Nephron progenitor cell (in vitro differentiated cells): ENCODE results near the gene ZHX3.

Experiments used
- DNase-seq: peaks from one replicate; pipeline ENCODE4 v3.0.0; 2021
- H3K27ac Mint-ChIP-seq: 2 replicates; pipeline ENCODE4 v1.8.0; 2021; ENCODE audit warnings: mild to moderate bottlenecking, moderate library complexity, mixed read lengths
- H3K27me3 Mint-ChIP-seq: 2 replicates; pipeline ENCODE4 v1.8.0; 2021; ENCODE audit warnings: mild to moderate bottlenecking, low read depth, mixed read lengths; ENCODE audit not compliant: poor library complexity
- H3K36me3 Mint-ChIP-seq: 2 replicates; pipeline ENCODE4 v1.8.0; 2021; ENCODE audit warnings: low read depth, mixed read lengths
- H3K4me1 Mint-ChIP-seq: 2 replicates; pipeline ENCODE4 v1.8.0; 2021; ENCODE audit warnings: mixed read lengths
- H3K4me3 Mint-ChIP-seq: 2 replicates; pipeline ENCODE4 v1.8.0; 2021; ENCODE audit warnings: mild to moderate bottlenecking, moderate library complexity, mixed read lengths
- H3K9me3 Mint-ChIP-seq: 2 replicates; pipeline ENCODE4 v1.8.0; 2021; ENCODE audit warnings: mild to moderate bottlenecking, moderate library complexity, mixed read lengths
- TF ChIP-seq, protein P1 (sequence below): fragments of 200-600 bp; sonication (generic); IDR thresholded peaks from 2 replicates; pipeline ENCODE4 v1.5.0; 2021; ENCODE audit warnings: antibody characterized with exemption

The ZHX3 gene

DNA sequence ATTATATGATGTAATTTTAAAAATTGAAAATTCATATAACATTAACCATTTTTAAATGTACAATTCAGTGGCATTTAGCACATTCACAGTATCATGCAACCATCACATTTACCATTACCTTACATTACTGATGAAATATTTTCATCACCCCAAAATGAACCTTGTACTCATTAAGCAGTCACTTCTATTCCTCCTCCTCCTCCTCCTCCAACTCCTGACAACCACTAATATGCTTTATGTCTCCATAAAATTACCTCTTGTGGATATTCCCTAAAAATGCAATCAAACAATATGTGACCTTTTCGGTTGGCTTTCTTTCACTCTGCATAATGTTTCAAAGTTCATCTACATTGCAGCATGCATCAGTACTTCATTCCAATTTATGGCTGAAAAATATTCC is 45.2 kb downstream of the ZHX3 start:
- H3K27me3 Mint-ChIP-seq: peaks cover 4% of the 10 kb centered on the region
- no peak overlapping the region for H3K27ac Mint-ChIP-seq
- no peaks in the 10 kb centered on the region for H3K9me3 Mint-ChIP-seq
- no peak overlapping the region for H3K4me3 Mint-ChIP-seq
- DNase-seq: no peak
- H3K4me1 Mint-ChIP-seq: peaks cover 5% of the 10 kb centered on the region
- H3K36me3 Mint-ChIP-seq: peaks cover 1% of the 10 kb centered on the region
- TF ChIP-seq, protein P1, sequence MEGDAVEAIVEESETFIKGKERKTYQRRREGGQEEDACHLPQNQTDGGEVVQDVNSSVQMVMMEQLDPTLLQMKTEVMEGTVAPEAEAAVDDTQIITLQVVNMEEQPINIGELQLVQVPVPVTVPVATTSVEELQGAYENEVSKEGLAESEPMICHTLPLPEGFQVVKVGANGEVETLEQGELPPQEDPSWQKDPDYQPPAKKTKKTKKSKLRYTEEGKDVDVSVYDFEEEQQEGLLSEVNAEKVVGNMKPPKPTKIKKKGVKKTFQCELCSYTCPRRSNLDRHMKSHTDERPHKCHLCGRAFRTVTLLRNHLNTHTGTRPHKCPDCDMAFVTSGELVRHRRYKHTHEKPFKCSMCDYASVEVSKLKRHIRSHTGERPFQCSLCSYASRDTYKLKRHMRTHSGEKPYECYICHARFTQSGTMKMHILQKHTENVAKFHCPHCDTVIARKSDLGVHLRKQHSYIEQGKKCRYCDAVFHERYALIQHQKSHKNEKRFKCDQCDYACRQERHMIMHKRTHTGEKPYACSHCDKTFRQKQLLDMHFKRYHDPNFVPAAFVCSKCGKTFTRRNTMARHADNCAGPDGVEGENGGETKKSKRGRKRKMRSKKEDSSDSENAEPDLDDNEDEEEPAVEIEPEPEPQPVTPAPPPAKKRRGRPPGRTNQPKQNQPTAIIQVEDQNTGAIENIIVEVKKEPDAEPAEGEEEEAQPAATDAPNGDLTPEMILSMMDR: no peak

DNA sequence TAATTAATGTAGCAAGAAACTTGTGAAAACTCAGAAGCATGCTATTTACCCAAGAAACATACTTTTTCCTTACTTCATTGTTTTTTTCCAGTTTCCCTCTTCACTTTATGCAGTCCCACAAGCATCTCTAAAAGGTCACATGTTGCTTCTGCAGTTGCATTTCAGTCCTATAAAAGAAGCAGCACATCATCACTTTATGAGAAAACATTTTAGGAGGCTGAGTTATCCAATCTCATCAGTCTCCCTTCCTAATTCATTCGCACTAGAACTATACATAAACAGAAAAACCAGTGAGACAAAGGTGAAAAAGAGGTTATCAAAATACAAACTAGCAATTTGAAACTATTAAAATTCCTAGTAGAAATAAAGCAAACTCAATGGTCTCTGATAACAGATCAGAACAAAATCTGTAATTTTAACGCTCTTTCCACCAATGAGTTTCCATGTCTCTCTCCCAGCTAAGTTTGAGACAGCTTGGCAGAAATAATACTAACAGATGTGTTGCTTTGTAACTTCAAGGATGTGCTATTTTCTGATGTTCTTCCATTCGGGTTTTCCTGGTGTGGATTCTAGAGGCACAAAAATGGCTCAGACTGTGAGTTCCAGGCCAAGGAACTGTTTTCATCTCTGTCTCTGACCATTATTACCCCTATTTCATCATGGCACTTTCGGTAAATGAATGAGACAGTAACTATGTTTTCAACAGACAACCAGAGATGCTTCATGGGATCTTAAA is 48.4 kb downstream of the ZHX3 start:
- TF ChIP-seq, protein P1: no peak
- H3K4me1 Mint-ChIP-seq: no peaks in the 10 kb centered on the region
- no peak overlapping the region for H3K27ac Mint-ChIP-seq
- no peaks in the 10 kb centered on the region for H3K9me3 Mint-ChIP-seq
- DNase-seq: no peak
- peaks cover 5% of the 10 kb centered on the region for H3K36me3 Mint-ChIP-seq
- peaks cover under 1% of the 10 kb centered on the region for H3K27me3 Mint-ChIP-seq
- no peak overlapping the region for H3K4me3 Mint-ChIP-seq

DNA sequence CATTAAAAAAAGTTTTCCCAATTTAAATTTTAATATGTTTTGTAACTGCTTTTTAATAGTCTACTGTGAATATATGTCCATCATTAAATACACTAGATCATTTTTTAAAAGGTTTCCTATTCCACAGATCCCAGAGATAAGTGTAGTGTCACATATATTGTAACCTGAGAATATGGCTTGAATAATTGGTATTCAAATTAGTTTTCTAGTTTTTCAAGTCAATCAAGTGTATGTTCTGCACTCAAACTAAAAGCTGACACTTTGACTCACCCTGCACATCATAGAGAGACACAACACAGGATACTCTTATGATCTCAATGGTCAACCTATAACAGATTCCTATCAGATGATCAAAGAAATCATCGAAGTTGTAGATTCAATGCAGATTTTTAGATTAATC is 49.1 kb downstream of the ZHX3 start:
- no peaks in the 10 kb centered on the region for H3K9me3 Mint-ChIP-seq
- TF ChIP-seq, protein P1: no peak
- H3K27me3 Mint-ChIP-seq: no peaks in the 10 kb centered on the region
- H3K4me3 Mint-ChIP-seq: no peak overlapping the region
- DNase-seq: no peak
- H3K36me3 Mint-ChIP-seq: peaks cover 5% of the 10 kb centered on the region
- no peak overlapping the region for H3K27ac Mint-ChIP-seq
- H3K4me1 Mint-ChIP-seq: no peaks in the 10 kb centered on the region

DNA sequence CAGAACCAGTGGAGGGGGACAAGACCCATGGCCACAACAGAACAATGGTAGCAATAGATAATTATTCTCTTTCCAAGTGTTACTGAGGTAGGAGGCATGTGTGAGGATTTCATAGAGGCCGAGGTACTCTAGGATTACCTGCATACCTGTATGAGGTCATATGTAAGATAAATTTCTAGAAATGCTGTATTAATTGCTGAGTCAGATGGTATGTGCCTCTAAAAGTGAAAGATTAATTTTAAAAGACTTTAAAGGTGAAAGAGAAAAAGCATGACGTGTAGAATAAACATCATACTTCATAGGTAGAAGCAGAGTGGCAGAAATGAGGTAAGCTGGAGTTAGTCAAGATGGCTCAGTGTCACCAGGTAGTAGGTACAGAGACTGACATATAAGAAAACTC is 51.6 kb downstream of the ZHX3 start:
- DNase-seq: no peak
- Mint-ChIP-seq H3K36me3 (peaks cover 5% of the 10 kb centered on the region), H3K4me1 (peaks cover 2% of the 10 kb centered on the region), H3K9me3 (no peaks in the 10 kb centered on the region), H3K27ac (no peak overlapping the region), H3K4me3 (no peak overlapping the region), H3K27me3 (no peaks in the 10 kb centered on the region)
- TF ChIP-seq, protein P1: no peak

DNA sequence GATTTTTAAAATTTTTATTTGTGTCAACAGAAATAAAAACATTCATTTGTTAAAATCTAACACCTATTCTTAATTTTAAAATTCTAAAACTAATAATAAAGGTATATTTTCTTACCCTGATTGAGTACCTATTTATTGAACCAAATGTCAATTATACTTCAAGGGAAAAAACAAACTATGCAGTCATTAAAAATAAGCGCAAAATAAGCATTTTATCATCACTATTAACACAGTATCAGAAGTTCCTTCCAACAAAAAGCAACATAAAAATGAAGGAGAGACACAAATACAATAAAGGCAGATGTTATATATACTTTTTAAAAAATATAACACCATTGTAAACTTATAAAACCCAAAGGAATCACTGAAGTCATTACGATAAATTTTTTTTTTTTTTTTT is 52.7 kb downstream of the ZHX3 start:
- no peaks in the 10 kb centered on the region for H3K9me3 Mint-ChIP-seq
- peaks cover 5% of the 10 kb centered on the region for H3K4me1 Mint-ChIP-seq
- DNase-seq: no peak
- TF ChIP-seq, protein P1: no peak
- peaks cover 5% of the 10 kb centered on the region for H3K36me3 Mint-ChIP-seq
- no peak overlapping the region for H3K27ac Mint-ChIP-seq
- H3K4me3 Mint-ChIP-seq: no peak overlapping the region
- H3K27me3 Mint-ChIP-seq: no peaks in the 10 kb centered on the region
